KMS-11 (cell line): Measurements from ENCODE around the gene DGKQ.

Source experiments
- H2AFZ ChIP-seq: fragments of 200-600 bp; sonication (generic); 2 replicates; pipeline ENCODE4 v1.6.1; 2016; ENCODE audit warnings: antibody characterized with exemption, mixed run types, low read depth
- H3K27ac ChIP-seq: fragments of 200-600 bp; sonication (generic); 2 replicates; pipeline ENCODE4 v1.6.1; 2016; ENCODE audit warnings: mild to moderate bottlenecking, mixed run types
- H3K27me3 ChIP-seq: fragments of 200-600 bp; sonication (generic); 2 replicates; pipeline ENCODE4 v1.6.1; 2017; ENCODE audit warnings: mild to moderate bottlenecking, low read depth, mixed run types, moderate library complexity; ENCODE audit not compliant: insufficient read depth
- H3K36me3 ChIP-seq: fragments of 200-600 bp; sonication (generic); 2 replicates; pipeline ENCODE4 v1.6.1; 2017; ENCODE audit warnings: mild to moderate bottlenecking, mixed run types; ENCODE audit not compliant: insufficient read depth
- H3K4me1 ChIP-seq: fragments of 200-600 bp; sonication (generic); 2 replicates; pipeline ENCODE4 v1.6.1; 2016; ENCODE audit warnings: mild to moderate bottlenecking, low read depth, mixed run types; ENCODE audit not compliant: poor library complexity, severe bottlenecking
- H3K4me2 ChIP-seq: fragments of 200-600 bp; sonication (generic); 2 replicates; pipeline ENCODE4 v1.7.0; 2016; ENCODE audit warnings: mild to moderate bottlenecking, mixed run types
- H3K4me3 ChIP-seq: fragments of 200-600 bp; sonication (generic); IDR thresholded peaks from 2 replicates; pipeline ENCODE4 v1.6.1; 2017; ENCODE audit warnings: low read depth, low read length, mixed read lengths; ENCODE audit not compliant: insufficient read depth
- H3K79me2 ChIP-seq: fragments of 200-600 bp; sonication (generic); 2 replicates; pipeline ENCODE4 v1.6.1; 2016; ENCODE audit warnings: low read depth, mixed run types; ENCODE audit not compliant: insufficient read depth
- H3K9ac ChIP-seq: fragments of 200-600 bp; sonication (generic); 2 replicates; pipeline ENCODE4 v1.6.1; 2016; ENCODE audit warnings: mild to moderate bottlenecking, mixed run types
- H4K20me1 ChIP-seq: fragments of 200-600 bp; sonication (generic); 2 replicates; pipeline ENCODE4 v1.6.1; 2016; ENCODE audit warnings: mild to moderate bottlenecking, mixed run types; ENCODE audit not compliant: insufficient read depth
- CTCF ChIP-seq: fragments of 200-600 bp; sonication (generic); conservative IDR thresholded peaks from 2 replicates; pipeline ENCODE4 v1.6.1; 2017; ENCODE audit warnings: low read depth, mild to moderate bottlenecking, antibody characterized with exemption, low read length, moderate library complexity, mixed read lengths

Gene DGKQ

GRCh38 chr4:987624-988513 is 14.5 kb upstream of the DGKQ start:
- H3K27me3 ChIP-seq, result peaks cover 4% of the 10 kb centered on the region; the same call in 1 of the 2 replicates
- H3K9ac ChIP-seq, result no peak overlapping the region
- H3K4me2 ChIP-seq, result no peak overlapping the region
- H3K4me3 ChIP-seq, result no peak overlapping the region
- no peaks in the 10 kb centered on the region for H3K4me1 ChIP-seq
- no peaks in the 10 kb centered on the region for H3K79me2 ChIP-seq
- H3K36me3 ChIP-seq, result no peaks in the 10 kb centered on the region
- no peak overlapping the region for H3K27ac ChIP-seq
- no peak for TF ChIP-seq CTCF
- no peaks in the 10 kb centered on the region for H4K20me1 ChIP-seq
- no peak overlapping the region for H2AFZ ChIP-seq

GRCh38 chr4:986879-987623 is 13.7 kb upstream of the DGKQ start, which contains the start of gene IDUA:
TSS of gene IDUA (plus strand) at chr4:987044. CDS start at chr4:987085, 41 bp downstream.
- Histone ChIP-seq H4K20me1 (no peaks in the 10 kb centered on the region), H2AFZ (no peak within 1 kb of the TSS), H3K36me3 (no peaks in the 10 kb centered on the region), H3K4me2 (no peak within 1 kb of the TSS), H3K4me1 (no peaks in the 10 kb centered on the region), H3K4me3 (no peak within 1 kb of the TSS), H3K27me3 (peaks cover 4% of the 10 kb centered on the region; the same call in 1 of the 2 replicates), H3K9ac (no peak within 1 kb of the TSS), H3K27ac (no peak within 1 kb of the TSS), H3K79me2 (no peaks in the 10 kb centered on the region)
- TF ChIP-seq CTCF, result no peak

- Histone ChIP-seq H3K4me2 (no peak overlapping the region), H3K79me2 (no peaks in the 10 kb centered on the region), H3K36me3 (no peaks in the 10 kb centered on the region), H3K27ac (no peak overlapping the region), H3K27me3 (peaks cover 4% of the 10 kb centered on the region; the same call in 1 of the 2 replicates), H3K4me1 (no peaks in the 10 kb centered on the region), H2AFZ (no peak overlapping the region), H3K9ac (no peak overlapping the region), H4K20me1 (no peaks in the 10 kb centered on the region), H3K4me3 (no peak overlapping the region)
- no peak for TF ChIP-seq CTCF
Observed at GRCh38 chr4:986428-986878, 13.1 kb upstream of the DGKQ start.

GRCh38 chr4:985123-985830 is 11.9 kb upstream of the DGKQ start:
- no peaks in the 10 kb centered on the region for H3K79me2 ChIP-seq
- no peaks in the 10 kb centered on the region for H4K20me1 ChIP-seq
- no peaks in the 10 kb centered on the region for H3K4me1 ChIP-seq
- H3K9ac ChIP-seq, result no peak overlapping the region
- no peak overlapping the region for H2AFZ ChIP-seq
- no peak overlapping the region for H3K4me2 ChIP-seq
- no peak for TF ChIP-seq CTCF
- no peaks in the 10 kb centered on the region for H3K36me3 ChIP-seq
- H3K27me3 ChIP-seq, result peaks cover 4% of the 10 kb centered on the region; the same call in 1 of the 2 replicates
- H3K4me3 ChIP-seq, result no peak overlapping the region
- no peak overlapping the region for H3K27ac ChIP-seq
